GM19463 (cell line): ENCODE measurements around the gene MFAP3L.
"Not testable (repeated sequence)": the region's sequence is repeated elsewhere in the genome, so short reads cannot be mapped to it uniquely, and the experiment has no call there.

ENCODE experiments used
- ATAC-seq: cut with Tn5 transposase; IDR thresholded peaks from one replicate; pipeline ENCODE4 v1.9.1; 2021; ENCODE audit warnings: mild to moderate bottlenecking, moderate library complexity; ENCODE audit not compliant: unreplicated experiment

The MFAP3L gene

GRCh38 chr4:169948271-169948670 is 77.9 kb downstream of the MFAP3L start:
- ATAC-seq: no peak

GRCh38 chr4:169945636-169946035 is 80.6 kb downstream of the MFAP3L start:
- ATAC-seq: no peak

- not testable (repeated sequence) for ATAC-seq
Measured at GRCh38 chr4:169943601-169944000, 82.6 kb downstream of the MFAP3L start.

- no peak for ATAC-seq
Measured at GRCh38 chr4:169941141-169941540, 85.1 kb downstream of the MFAP3L start.

- no peak for ATAC-seq
Measured at GRCh38 chr4:169940460-169940859, 85.7 kb downstream of the MFAP3L start.
